ENCODE measurements around the gene NACC2.

GRCh38 chr9:135985459-135985774, 109.7 kb downstream of the NACC2 start:
- TF ChIP-seq CTCF (IDR thresholded peaks at IDR 0.05) (no peak), POLR2A (IDR thresholded peaks at IDR 0.05) (no peak), POLR2AphosphoS5 (IDR thresholded peaks at IDR 0.05) (no peak)

All from prostate gland (tissue), 2 donors.